GM21619 (cell line): Measurements from ENCODE around the gene MCHR1.

Experiments
- ATAC-seq: cut with Tn5 transposase; IDR thresholded peaks from one replicate; pipeline ENCODE4 v1.9.1; 2021; ENCODE audit not compliant: unreplicated experiment

MCHR1 gene

GRCh38 chr22:40720538-40721256 is 41.4 kb downstream of the MCHR1 start:
- no peak for ATAC-seq

DNA sequence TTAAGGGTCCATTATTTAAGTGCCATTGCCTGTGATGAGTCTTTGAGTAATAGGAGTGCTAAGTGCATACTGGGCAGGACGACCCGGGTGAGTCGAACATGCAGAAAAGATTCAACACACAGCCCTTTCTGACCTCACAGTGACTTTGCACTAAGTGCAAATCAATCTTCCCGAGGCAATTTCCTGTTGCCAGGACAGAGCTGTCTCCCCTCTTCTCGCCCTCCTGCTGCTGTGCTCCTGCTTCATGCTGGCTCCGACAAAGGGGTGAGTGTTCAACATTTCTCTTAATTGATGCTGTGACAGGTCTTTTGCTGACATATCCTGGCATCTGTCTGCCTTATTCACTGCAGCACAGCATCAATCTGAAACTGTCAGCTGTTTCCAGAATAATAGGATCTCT is 42.0 kb downstream of the MCHR1 start:
- ATAC-seq: no peak

DNA sequence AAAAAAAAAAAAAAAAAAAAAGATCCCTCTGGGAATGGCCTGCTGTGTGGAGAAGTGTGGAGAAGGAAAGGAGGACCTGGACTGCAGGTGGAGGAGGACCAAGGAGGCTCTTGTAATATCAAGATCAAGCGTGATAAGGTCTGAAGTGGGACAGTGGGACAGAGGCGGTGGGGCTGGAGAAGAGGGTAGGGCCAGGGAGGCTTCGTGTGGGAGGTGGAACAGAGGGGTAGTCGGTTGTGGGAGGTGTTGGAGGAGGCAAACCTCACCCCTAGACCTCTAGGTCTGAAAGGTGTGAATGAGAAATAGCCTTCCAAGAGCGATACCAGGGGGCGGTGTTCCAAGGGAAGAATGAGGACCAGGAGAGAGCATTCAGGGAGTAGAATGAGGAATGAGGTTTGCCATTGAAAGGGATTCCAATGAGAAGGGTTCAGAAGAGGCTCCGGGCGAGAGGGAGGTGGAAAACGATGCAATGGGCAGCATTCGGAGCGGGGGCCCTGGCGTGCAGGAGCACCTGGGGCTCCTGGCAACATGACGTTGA is 44.2 kb downstream of the MCHR1 start:
- no peak for ATAC-seq

GRCh38 chr22:40726514-40726913 is 47.2 kb downstream of the MCHR1 start:
- no peak for ATAC-seq

- no peak for ATAC-seq
Measured at GRCh38 chr22:40727070-40727963, 48.0 kb downstream of the MCHR1 start.

GRCh38 chr22:40727964-40728615 is 48.8 kb downstream of the MCHR1 start:
- no peak for ATAC-seq

- no peak for ATAC-seq
Measured at GRCh38 chr22:40728731-40729189, 49.5 kb downstream of the MCHR1 start.

DNA sequence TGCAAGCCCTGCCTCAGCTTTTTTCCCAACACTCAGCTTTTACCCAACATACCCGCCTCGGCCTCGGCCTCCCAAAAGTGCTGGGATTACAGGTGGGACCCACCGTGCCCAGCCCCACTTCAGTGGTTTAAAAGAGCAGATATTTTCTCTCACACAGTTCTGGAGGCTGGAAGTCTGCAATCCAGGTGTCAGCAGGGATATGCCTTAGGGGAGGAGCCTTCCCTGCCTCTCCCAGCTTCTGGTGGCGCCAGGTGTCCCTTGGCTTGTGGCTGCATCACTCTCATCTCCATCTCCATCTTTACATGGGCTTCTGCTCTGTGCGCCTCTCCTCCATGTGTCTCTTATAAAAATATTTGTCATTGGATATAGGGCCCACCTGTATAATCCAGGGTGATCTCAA is 50.0 kb downstream of the MCHR1 start:
- no peak for ATAC-seq
